RWPE1 (cell line): ENCODE measurements around the gene COPE.

ENCODE experiments used
- CTCF ChIA-PET: fragments of 350-600 bp; sonication (Branson Sonifier 250); formaldehyde crosslinking; extraction: SDS; loops from one replicate; lab custom pipeline; 2021; lab: Yijun Ruan, JAX
- POLR2A ChIA-PET: fragments of 400-600 bp; formaldehyde crosslinking; extraction: SDS; loops from one replicate; lab custom pipeline; 2020; ENCODE audit warnings: antibody characterized with exemption; ENCODE audit not compliant: low non-redundant PET; lab: Yijun Ruan, JAX
- DNase-seq: peaks from one replicate; pipeline ENCODE4 v3.0.0; 2012; ENCODE audit warnings: low spot score
- H3K27ac ChIP-seq: fragments of 450-650 bp; 2 replicates; pipeline ENCODE4 v1.5.1; 2017
- TF ChIP-seq, protein P1 (sequence below): fragments of 450-650 bp; conservative IDR thresholded peaks from 2 replicates; pipeline ENCODE4 v1.5.1; 2017; ENCODE audit warnings: low read depth, mild to moderate bottlenecking

Gene COPE

DNA sequence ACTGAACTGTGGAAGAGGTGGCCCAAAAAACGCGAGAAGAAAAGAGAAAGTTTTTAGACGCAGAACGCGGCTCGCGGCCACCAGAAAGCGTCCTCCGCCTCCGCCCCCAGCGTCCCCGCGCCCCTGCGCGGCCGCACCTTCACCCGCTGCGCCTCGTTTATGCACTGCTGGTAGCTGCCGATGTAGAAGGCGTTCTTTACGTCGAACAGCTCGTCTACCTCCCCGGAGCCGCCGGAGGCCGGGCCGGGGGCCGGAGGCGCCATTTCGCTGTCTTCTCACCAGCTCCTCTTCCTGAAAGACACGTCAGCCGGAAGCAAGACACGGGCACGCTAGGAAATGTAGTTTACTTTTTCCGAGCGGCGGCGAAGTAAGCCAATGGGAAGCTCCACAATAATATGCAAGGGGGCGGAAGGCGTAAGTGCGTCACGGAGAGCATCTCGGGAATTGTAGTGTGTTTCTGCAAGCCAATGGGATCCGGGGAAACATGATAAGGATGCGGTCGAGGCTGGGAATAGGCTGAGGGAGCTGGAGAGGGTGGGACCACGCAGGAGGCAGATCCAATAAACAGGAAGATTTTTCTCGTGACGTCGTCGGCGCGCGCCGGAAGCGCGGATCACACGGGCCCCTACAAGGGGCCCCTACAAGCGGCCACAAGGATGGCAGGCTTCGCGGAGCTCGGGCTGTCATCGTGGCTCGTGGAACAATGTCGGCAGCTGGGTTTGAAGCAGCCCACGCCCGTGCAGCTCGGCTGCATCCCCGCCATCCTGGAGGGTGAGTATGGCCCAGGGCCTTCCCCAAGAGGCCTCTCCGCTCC, at the start of gene COPE, which contains the start of gene DDX49:
Gene COPE (minus strand): TSS at position 302 of the 814 bp plus-strand sequence. CDS start 39 bp downstream, at position 263.
Gene DDX49 (plus strand): TSS at position 630 of the 814 bp plus-strand sequence. CDS start 27 bp downstream, at position 657.
- ChIA-PET POLR2A (interaction anchor here (0.8 to 1.1 kb wide), 3 partner anchors 10 to 326 kb away, joined by 3 to 4 read pairs (median 3); no protein-coding TSS in a partner anchor), CTCF (interaction anchor here (0.7 to 2.5 kb wide), 4 partner anchors 21 to 419 kb away, joined by 3 to 8 read pairs (median 4); no protein-coding TSS in a partner anchor)
- peak within 1 kb of the TSS; percentile 84 for H3K27ac ChIP-seq
- TF ChIP-seq, protein P1, sequence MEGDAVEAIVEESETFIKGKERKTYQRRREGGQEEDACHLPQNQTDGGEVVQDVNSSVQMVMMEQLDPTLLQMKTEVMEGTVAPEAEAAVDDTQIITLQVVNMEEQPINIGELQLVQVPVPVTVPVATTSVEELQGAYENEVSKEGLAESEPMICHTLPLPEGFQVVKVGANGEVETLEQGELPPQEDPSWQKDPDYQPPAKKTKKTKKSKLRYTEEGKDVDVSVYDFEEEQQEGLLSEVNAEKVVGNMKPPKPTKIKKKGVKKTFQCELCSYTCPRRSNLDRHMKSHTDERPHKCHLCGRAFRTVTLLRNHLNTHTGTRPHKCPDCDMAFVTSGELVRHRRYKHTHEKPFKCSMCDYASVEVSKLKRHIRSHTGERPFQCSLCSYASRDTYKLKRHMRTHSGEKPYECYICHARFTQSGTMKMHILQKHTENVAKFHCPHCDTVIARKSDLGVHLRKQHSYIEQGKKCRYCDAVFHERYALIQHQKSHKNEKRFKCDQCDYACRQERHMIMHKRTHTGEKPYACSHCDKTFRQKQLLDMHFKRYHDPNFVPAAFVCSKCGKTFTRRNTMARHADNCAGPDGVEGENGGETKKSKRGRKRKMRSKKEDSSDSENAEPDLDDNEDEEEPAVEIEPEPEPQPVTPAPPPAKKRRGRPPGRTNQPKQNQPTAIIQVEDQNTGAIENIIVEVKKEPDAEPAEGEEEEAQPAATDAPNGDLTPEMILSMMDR = no peak
- peak; percentile 99 for DNase-seq

DNA sequence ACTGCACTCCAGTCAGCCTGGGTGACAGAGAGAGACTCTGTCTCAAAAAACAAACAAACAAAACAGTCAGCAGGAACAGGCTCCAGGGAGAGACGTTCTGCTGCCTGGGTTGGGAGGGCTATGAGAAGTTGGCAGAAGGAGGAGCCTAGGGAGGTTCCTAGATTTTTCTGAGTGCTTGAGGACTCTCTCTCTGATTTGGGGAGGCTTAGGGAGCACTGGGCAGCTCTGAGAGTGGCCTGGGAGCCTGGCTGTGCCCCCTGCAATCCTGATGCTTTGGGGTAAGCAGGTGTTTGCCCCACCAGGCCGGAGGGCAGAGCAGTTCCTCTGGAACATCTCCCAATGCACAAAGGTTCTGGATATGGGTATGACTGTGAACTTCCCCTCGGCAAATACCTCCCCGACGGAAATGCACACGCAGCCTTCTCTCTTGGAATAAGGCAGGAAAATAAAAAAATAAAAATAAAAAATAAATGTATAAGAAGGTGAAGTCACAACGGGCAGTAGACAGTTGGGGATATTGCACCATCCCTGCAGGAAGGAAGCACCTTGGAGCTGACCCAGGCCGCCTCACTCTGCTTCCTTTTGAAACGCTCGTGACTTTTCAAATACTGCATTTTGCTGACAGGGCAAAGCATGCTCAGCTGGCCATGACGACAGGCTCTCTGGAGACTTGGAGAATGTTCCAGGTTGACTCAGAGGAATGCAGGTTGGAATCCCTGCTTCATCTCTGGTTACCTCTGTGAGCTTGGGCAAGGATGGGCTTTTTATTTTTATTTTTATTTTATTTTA, 48.4 kb upstream of the COPE start:
- peak; percentile 64 for DNase-seq
- peak overlapping the region; percentile 91 for H3K27ac ChIP-seq
- ChIA-PET POLR2A (interaction anchor here (0.6 kb wide), 1 partner anchor 16 kb away, joined by 4 read pairs; no protein-coding TSS in a partner anchor), CTCF (no interaction called here)
- TF ChIP-seq, protein P1 = no peak

DNA sequence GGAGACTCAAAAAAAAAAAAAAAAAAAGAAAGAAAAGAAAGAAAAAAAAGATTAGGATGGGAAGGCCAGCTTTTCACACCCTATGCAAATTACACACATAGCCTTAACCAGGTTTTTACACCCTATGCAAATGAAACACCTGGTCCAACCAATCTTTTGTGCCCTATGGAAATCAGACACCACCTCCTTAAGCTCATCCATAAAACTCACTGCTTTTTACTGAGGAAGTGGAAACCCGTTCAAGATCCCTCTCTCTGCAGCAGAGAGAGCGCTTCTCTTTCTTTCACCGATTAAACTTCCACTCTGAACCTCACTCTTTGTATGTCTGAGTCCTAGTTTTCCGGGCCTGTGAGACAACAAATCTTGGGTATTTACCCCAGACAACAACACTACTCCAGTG, 47.1 kb upstream of the COPE start:
- TF ChIP-seq, protein P1 = no peak
- ChIA-PET CTCF (no interaction called here), POLR2A (interaction anchor here (0.5 to 0.6 kb wide), 2 partner anchors 12 to 125 kb away, joined by 6 to 7 read pairs; no protein-coding TSS in a partner anchor)
- H3K27ac ChIP-seq = peak overlapping the region; percentile 91
- DNase-seq = no peak

GRCh38 chr19:18964121-18964520, 44.9 kb upstream of the COPE start:
- TF ChIP-seq, protein P1 = no peak
- H3K27ac ChIP-seq = no peak overlapping the region
- POLR2A ChIA-PET = no interaction called here
- CTCF ChIA-PET = no interaction called here
- no peak for DNase-seq

GRCh38 chr19:18961767-18962620, 42.8 kb upstream of the COPE start:
- POLR2A ChIA-PET = no interaction called here
- TF ChIP-seq, protein P1 = no peak
- H3K27ac ChIP-seq = no peak overlapping the region
- CTCF ChIA-PET = no interaction called here
- DNase-seq = no peak
